ENCODE results near the gene CYB561.
A peak's percentile ranks its signal among the peaks of the same experiment; 100 is the strongest.
"Not testable (repeated sequence)": the region's sequence is repeated elsewhere in the genome, so short reads cannot be mapped to it uniquely, and the experiment has no call there.

Gene CYB561

GRCh38 chr17:63475491-63476412 lies 29.6 kb upstream of the CYB561 start:
- peak overlapping the region; percentile 60; the same call in 1 of the 2 replicates for H2AFZ ChIP-seq (ENCODE audit: low read length)
- H3K9ac ChIP-seq (ENCODE audit: low read depth, low read length, poor library complexity, severe bottlenecking): peak overlapping the region; percentile 67

GRCh38 chr17:63474586-63475460 lies 28.7 kb upstream of the CYB561 start:
- Histone ChIP-seq H3K4me1 (ENCODE audit: insufficient read depth, low read length, poor library complexity, severe bottlenecking) (peaks cover 17% of the 10 kb centered on the region), H3K79me2 (ENCODE audit: insufficient read depth, low read length) (no peaks in the 10 kb centered on the region), H3K36me3 (ENCODE audit: insufficient read depth, low read length) (no peaks in the 10 kb centered on the region), H3K27me3 (ENCODE audit: insufficient read depth, low read length, poor library complexity, severe bottlenecking) (no peaks in the 10 kb centered on the region), H3K9ac (ENCODE audit: low read depth, low read length, poor library complexity, severe bottlenecking) (no peak overlapping the region), H3K4me2 (ENCODE audit: low read depth, low read length, poor library complexity, severe bottlenecking) (no peak overlapping the region), H4K20me1 (ENCODE audit: insufficient read depth, low read length, poor library complexity, severe bottlenecking) (no peaks in the 10 kb centered on the region), H3F3A (ENCODE audit: low read depth) (no peaks in the 10 kb centered on the region; the same call in 1 of the 2 replicates), H2AFZ (ENCODE audit: low read length) (no peak overlapping the region), H3K9me3 (ENCODE audit: insufficient read depth, low read depth, low read length) (no peaks in the 10 kb centered on the region), H3K9me2 (replicated peaks; ENCODE audit: low read depth, low read length) (no peaks in the 10 kb centered on the region), H3K4me3 (ENCODE audit: low read length, poor library complexity, severe bottlenecking) (no peak overlapping the region)
- no peak for TF ChIP-seq CTCF (conservative IDR thresholded peaks at IDR 0.05; ENCODE audit: low read length)
- no peak for TF ChIP-seq EZH2phosphoT487 (IDR thresholded peaks at IDR 0.05; ENCODE audit: borderline replicate concordance)

More at GRCh38 chr17:63475491-63476412, 29.6 kb upstream of the CYB561 start:
- Histone ChIP-seq H3K4me3 (ENCODE audit: low read length, poor library complexity, severe bottlenecking) (peak overlapping the region; percentile 83), H3K79me2 (ENCODE audit: insufficient read depth, low read length) (no peaks in the 10 kb centered on the region), H3K9me2 (replicated peaks; ENCODE audit: low read depth, low read length) (no peaks in the 10 kb centered on the region), H3K4me1 (ENCODE audit: insufficient read depth, low read length, poor library complexity, severe bottlenecking) (peaks cover 17% of the 10 kb centered on the region), H3K4me2 (ENCODE audit: low read depth, low read length, poor library complexity, severe bottlenecking) (peak overlapping the region; percentile 81), H3K36me3 (ENCODE audit: insufficient read depth, low read length) (no peaks in the 10 kb centered on the region), H3K27me3 (ENCODE audit: insufficient read depth, low read length, poor library complexity, severe bottlenecking) (no peaks in the 10 kb centered on the region), H3F3A (ENCODE audit: low read depth) (no peaks in the 10 kb centered on the region; the same call in 1 of the 2 replicates), H4K20me1 (ENCODE audit: insufficient read depth, low read length, poor library complexity, severe bottlenecking) (no peaks in the 10 kb centered on the region), H3K9me3 (ENCODE audit: insufficient read depth, low read depth, low read length) (no peaks in the 10 kb centered on the region)
- no peak for TF ChIP-seq EZH2phosphoT487 (IDR thresholded peaks at IDR 0.05; ENCODE audit: borderline replicate concordance)
- no peak for TF ChIP-seq CTCF (conservative IDR thresholded peaks at IDR 0.05; ENCODE audit: low read length)

- no peaks in the 10 kb centered on the region for H3K9me2 ChIP-seq (replicated peaks; ENCODE audit: low read depth, low read length)
- H2AFZ ChIP-seq (ENCODE audit: low read length): no peak overlapping the region
- H3K4me1 ChIP-seq (ENCODE audit: insufficient read depth, low read length, poor library complexity, severe bottlenecking): peaks cover 17% of the 10 kb centered on the region
- H3K4me3 ChIP-seq (ENCODE audit: low read length, poor library complexity, severe bottlenecking): no peak overlapping the region
- H3K9me3 ChIP-seq (ENCODE audit: insufficient read depth, low read depth, low read length): no peaks in the 10 kb centered on the region
- H4K20me1 ChIP-seq (ENCODE audit: insufficient read depth, low read length, poor library complexity, severe bottlenecking): no peaks in the 10 kb centered on the region
- H3K4me2 ChIP-seq (ENCODE audit: low read depth, low read length, poor library complexity, severe bottlenecking): no peak overlapping the region
- no peaks in the 10 kb centered on the region for H3K79me2 ChIP-seq (ENCODE audit: insufficient read depth, low read length)
- H3K36me3 ChIP-seq (ENCODE audit: insufficient read depth, low read length): no peaks in the 10 kb centered on the region
- no peaks in the 10 kb centered on the region; the same call in 1 of the 2 replicates for H3F3A ChIP-seq (ENCODE audit: low read depth)
- TF ChIP-seq EZH2phosphoT487 (IDR thresholded peaks at IDR 0.05; ENCODE audit: borderline replicate concordance) (no peak), CTCF (conservative IDR thresholded peaks at IDR 0.05; ENCODE audit: low read length) (no peak)
- H3K27me3 ChIP-seq (ENCODE audit: insufficient read depth, low read length, poor library complexity, severe bottlenecking): no peaks in the 10 kb centered on the region
- H3K9ac ChIP-seq (ENCODE audit: low read depth, low read length, poor library complexity, severe bottlenecking): no peak overlapping the region
Measured at GRCh38 chr17:63474174-63474573, 28.1 kb upstream of the CYB561 start.

- not testable (repeated sequence) for H3K27me3 ChIP-seq (ENCODE audit: insufficient read depth, low read length, poor library complexity, severe bottlenecking); H3K36me3 ChIP-seq (ENCODE audit: insufficient read depth, low read length); H3K79me2 ChIP-seq (ENCODE audit: insufficient read depth, low read length); H2AFZ ChIP-seq (ENCODE audit: low read length); H3K4me3 ChIP-seq (ENCODE audit: low read length, poor library complexity, severe bottlenecking); H3K4me1 ChIP-seq (ENCODE audit: insufficient read depth, low read length, poor library complexity, severe bottlenecking); H3K9me2 ChIP-seq (replicated peaks; ENCODE audit: low read depth, low read length); H3K9me3 ChIP-seq (ENCODE audit: insufficient read depth, low read depth, low read length); H3F3A ChIP-seq (ENCODE audit: low read depth); H3K9ac ChIP-seq (ENCODE audit: low read depth, low read length, poor library complexity, severe bottlenecking); H4K20me1 ChIP-seq (ENCODE audit: insufficient read depth, low read length, poor library complexity, severe bottlenecking); H3K4me2 ChIP-seq (ENCODE audit: low read depth, low read length, poor library complexity, severe bottlenecking)
Measured at GRCh38 chr17:63468099-63468498, 22.0 kb upstream of the CYB561 start.

Measured in Loucy (cell line).